Colonic mucosa (tissue), 4 donors: ENCODE data around the gene ACTA2. TPM values are rescaled to one million over a fixed set of nuclear protein-coding genes. Genes with fewer than 3 reads are reported as not detected.
A peak's percentile ranks its signal among the peaks of the same experiment; 100 is the strongest.

ENCODE experiments used
- DNase-seq: peaks from one replicate; pipeline ENCODE4 v3.0.0-alpha.2; 2020
- H3K27ac ChIP-seq: fragments of 200-600 bp; one replicate; pipeline ENCODE4 v1.8.0; 2021
- H3K27me3 ChIP-seq: fragments of 200-600 bp; one replicate; pipeline ENCODE4 v1.8.0; 2021
- H3K36me3 ChIP-seq: fragments of 200-600 bp; one replicate; pipeline ENCODE4 v1.8.0; 2021
- H3K4me1 ChIP-seq: fragments of 200-600 bp; one replicate; pipeline ENCODE4 v1.8.0; 2021; ENCODE audit warnings: mild to moderate bottlenecking
- H3K4me3 ChIP-seq: fragments of 200-600 bp; one replicate; pipeline ENCODE4 v1.8.0; 2021
- H3K9ac ChIP-seq, 2 donors: one replicate each; pipeline ENCODE4 v1.7.0; 2013; ENCODE audit warnings: control low read depth in 2 of 2, low read depth in 2 of 2, low read length in 2 of 2
- H3K9me3 ChIP-seq: fragments of 200-600 bp; one replicate; pipeline ENCODE4 v1.8.0; 2021
- intact Hi-C: fragments of 100-400 bp; cut with DNase I; formaldehyde crosslinking; loops from one replicate; pipeline ENCODE4 v1.14.1; 2022
- total RNA-seq, 2 donors: library from RNA; stranded (reverse); fragmentation: NEBNext Ultra II Directional in 1 of 2; extraction: Animal tissue kit (Norgen Biotek cat#: 25700) in 1 of 2; gene quantifications; one replicate each; pipeline ENCODE4 v1.2.1, GENCODE V29; 2021
- TF ChIP-seq, protein P1 (sequence below): fragments of 200-600 bp; IDR thresholded peaks from one replicate; pipeline ENCODE4 v1.8.0; 2022; ENCODE audit warnings: antibody characterized with exemption, mild to moderate bottlenecking
- donor health status: healthy.
- donor health status: DM: no; HTN: no; CAD: no.
- donor health status: DM: no; HTN: no; CAD: no.

Gene ACTA2
- total RNA-seq, 2 donors from 2014 or later, result 88.3 to 265 TPM

DNA sequence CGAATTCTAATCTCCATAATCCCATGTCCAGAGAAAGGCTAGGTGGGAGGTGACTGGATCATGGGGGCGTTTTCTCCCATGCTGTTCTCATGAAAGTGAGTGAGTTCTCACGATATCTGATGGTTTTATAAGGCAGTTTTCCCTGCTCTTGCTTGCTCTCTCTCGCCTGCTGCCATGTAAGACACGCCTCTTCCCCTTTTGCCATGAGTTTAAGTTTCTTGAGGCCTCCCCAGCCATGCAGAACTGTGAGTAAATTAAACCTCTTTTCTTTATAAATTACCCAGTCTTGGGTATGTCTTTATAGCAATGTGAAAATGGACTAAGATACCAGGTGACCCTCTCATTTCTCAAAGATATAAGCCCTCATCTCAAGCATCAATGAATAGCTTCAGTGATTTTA is 1.1 kb upstream of the ACTA2 start:
- H3K9me3 ChIP-seq, result no peaks in the 10 kb centered on the region
- H3K36me3 ChIP-seq, result no peaks in the 10 kb centered on the region
- no peaks in the 10 kb centered on the region for H3K27me3 ChIP-seq
- H3K27ac ChIP-seq, result no peak overlapping the region
- H3K4me1 ChIP-seq, result no peaks in the 10 kb centered on the region
- intact Hi-C loops, result no loop called here
- no peak for DNase-seq
- no peak overlapping the region for H3K4me3 ChIP-seq
- TF ChIP-seq, protein P1, sequence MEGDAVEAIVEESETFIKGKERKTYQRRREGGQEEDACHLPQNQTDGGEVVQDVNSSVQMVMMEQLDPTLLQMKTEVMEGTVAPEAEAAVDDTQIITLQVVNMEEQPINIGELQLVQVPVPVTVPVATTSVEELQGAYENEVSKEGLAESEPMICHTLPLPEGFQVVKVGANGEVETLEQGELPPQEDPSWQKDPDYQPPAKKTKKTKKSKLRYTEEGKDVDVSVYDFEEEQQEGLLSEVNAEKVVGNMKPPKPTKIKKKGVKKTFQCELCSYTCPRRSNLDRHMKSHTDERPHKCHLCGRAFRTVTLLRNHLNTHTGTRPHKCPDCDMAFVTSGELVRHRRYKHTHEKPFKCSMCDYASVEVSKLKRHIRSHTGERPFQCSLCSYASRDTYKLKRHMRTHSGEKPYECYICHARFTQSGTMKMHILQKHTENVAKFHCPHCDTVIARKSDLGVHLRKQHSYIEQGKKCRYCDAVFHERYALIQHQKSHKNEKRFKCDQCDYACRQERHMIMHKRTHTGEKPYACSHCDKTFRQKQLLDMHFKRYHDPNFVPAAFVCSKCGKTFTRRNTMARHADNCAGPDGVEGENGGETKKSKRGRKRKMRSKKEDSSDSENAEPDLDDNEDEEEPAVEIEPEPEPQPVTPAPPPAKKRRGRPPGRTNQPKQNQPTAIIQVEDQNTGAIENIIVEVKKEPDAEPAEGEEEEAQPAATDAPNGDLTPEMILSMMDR, result no peak
- H3K9ac ChIP-seq, result no peak overlapping the region

DNA sequence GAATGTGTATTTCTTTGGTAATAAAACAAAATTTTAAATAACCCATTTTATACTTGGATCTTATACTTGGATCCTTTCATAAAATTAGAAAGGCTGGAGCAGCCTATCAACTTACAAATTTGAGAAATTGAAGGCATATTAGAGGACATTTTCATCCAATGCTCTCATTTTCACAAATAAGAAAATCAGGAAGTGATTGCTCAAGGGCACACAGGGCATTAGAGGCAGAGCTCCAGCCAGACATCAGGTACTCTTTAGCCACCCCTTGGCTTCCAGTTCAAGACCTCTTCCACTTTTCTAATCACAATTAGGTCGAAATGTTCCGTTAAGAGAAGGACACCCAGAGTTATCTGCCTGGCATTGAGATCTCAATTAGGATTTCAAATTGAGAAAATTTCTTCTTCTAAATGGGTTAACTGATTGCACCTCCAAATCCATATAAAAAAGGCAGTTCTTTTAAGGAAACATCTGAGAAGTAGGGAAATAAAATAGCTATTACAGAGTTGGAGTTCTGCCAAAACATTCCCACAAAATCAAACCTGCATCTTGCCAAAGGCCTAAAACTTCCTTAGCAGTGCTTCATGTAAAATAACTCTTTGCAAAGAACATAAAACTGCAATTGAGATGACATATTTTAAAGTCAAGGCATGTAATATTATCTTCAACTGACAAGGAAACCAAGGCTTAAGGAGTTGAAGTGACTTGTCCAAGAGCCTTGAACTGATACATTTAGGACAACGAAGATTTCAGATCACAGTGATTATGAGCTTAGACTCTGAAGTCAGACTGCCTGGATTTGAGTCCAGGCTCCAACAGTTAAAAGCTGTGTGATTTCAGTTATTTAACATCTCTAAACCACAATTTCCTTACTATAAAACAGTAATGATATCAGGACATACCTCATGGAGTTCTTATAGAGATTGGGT is 2.4 kb downstream of the ACTA2 start:
- no peak overlapping the region for H3K9ac ChIP-seq
- no peaks in the 10 kb centered on the region for H3K4me1 ChIP-seq
- intact Hi-C loops, result no loop called here
- no peaks in the 10 kb centered on the region for H3K9me3 ChIP-seq
- TF ChIP-seq, protein P1, result no peak
- peak overlapping the region; percentile 8 for H3K4me3 ChIP-seq
- H3K27me3 ChIP-seq, result no peaks in the 10 kb centered on the region
- no peaks in the 10 kb centered on the region for H3K36me3 ChIP-seq
- peak overlapping the region; percentile 39 for H3K27ac ChIP-seq
- DNase-seq, result no peak

DNA sequence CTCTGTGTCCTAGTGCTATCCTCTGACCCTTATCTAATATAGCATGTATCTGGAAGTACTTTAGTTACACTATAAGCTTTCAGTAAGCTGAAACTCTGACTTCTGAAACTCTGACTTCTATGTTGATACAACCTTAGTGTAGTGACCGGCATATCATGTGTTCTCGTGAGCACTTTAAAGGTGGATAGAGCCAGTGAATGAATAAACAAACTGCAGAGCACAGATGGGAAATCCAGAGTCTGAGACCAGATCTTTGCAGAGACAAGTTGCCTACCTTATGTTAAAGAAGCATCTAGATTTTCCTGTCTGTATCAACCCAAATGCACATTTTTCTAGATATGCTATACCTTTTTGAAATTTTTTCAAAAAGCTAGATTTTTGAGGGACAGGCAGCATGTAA is 3.5 kb downstream of the ACTA2 start:
- intact Hi-C loops, result no loop called here

DNA sequence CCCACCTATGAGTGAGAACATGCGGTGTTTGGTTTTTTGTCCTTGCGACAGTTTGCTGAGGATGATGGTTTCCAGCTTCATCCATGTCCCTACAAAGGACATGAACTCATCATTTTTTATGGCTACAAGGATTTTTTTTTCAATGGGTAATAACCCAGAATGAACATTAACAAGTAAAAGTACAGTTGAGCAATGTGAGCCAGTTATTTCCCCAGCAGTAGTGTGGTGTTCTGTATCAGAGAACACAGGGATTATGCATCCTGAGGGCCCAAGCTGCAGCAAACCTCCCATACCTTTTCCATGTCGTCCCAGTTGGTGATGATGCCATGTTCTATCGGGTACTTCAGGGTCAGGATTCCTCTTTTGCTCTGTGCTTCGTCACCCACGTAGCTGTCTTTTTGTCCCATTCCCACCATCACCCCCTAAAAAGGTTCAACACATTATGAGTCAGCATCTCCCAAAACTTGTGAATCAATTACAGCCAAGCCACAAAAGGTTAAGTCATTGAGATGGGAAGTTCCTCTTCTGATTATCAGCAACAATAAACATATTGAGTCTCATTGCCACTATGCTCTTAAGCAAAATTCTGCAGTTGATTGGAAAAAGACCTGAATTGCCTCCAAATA is 5.5 kb downstream of the ACTA2 start:
- H3K9ac ChIP-seq, result no peak overlapping the region
- TF ChIP-seq, protein P1, result no peak
- intact Hi-C loops, result no loop called here
- no peak overlapping the region for H3K4me3 ChIP-seq
- DNase-seq, result no peak
- H3K4me1 ChIP-seq, result no peaks in the 10 kb centered on the region
- no peaks in the 10 kb centered on the region for H3K9me3 ChIP-seq
- no peak overlapping the region for H3K27ac ChIP-seq
- no peaks in the 10 kb centered on the region for H3K36me3 ChIP-seq
- H3K27me3 ChIP-seq, result no peaks in the 10 kb centered on the region

More for the DNA sequence above, 3.5 kb downstream of the ACTA2 start:
- H3K27me3 ChIP-seq, result no peaks in the 10 kb centered on the region
- no peak overlapping the region for H3K27ac ChIP-seq
- H3K9me3 ChIP-seq, result no peaks in the 10 kb centered on the region
- peak overlapping the region in 1 of 2 donors; percentile 2 for H3K9ac ChIP-seq
- H3K4me3 ChIP-seq, result peak overlapping the region; percentile 6
- H3K4me1 ChIP-seq, result no peaks in the 10 kb centered on the region
- TF ChIP-seq, protein P1, result no peak
- no peak for DNase-seq
- no peaks in the 10 kb centered on the region for H3K36me3 ChIP-seq

DNA sequence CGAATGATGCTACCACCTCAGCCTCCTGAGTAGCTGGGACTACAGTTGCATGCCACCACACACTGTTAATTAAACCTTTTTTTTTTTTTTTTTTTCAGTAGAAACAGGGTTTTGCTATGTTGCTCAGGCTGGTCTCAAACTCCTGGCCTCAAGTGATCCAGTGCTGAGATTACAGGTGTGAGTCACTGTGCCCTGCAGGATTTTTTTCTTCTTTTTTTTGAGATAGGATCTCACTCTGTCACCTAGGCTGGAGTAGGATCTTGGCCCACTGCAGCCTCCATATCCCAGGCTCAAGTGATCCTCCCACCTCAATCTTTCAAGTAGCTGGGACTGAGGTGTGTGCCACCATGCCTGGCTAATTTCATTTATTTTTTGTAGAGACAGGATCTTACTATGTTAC is 6.4 kb downstream of the ACTA2 start:
- H3K27me3 ChIP-seq, result no peaks in the 10 kb centered on the region
- H3K9me3 ChIP-seq, result no peaks in the 10 kb centered on the region
- no peaks in the 10 kb centered on the region for H3K36me3 ChIP-seq
- no peak overlapping the region for H3K9ac ChIP-seq
- no peak for DNase-seq
- no peak overlapping the region for H3K4me3 ChIP-seq
- intact Hi-C loops, result no loop called here
- no peaks in the 10 kb centered on the region for H3K4me1 ChIP-seq
- TF ChIP-seq, protein P1, result no peak
- no peak overlapping the region for H3K27ac ChIP-seq
